Activated CD4-positive, alpha-beta T cell treated with anti-CD3 and anti-CD28 coated beads for 1 hour (primary cell): ENCODE data around the gene HELZ2.
A peak's percentile ranks its signal among the peaks of the same experiment; 100 is the strongest.

Experiments used
- DNase-seq: peaks from one replicate; pipeline ENCODE4 v3.0.0-alpha.2; 2020

Gene HELZ2

GRCh38 chr20:63596423-63596822 lies 22.4 kb upstream of the HELZ2 start:
- DNase-seq: no peak

- no peak for DNase-seq
Measured at GRCh38 chr20:63595416-63596127, 21.5 kb upstream of the HELZ2 start.

GRCh38 chr20:63594043-63594561 lies 20.1 kb upstream of the HELZ2 start:
- DNase-seq: no peak

GRCh38 chr20:63592661-63593060 lies 18.6 kb upstream of the HELZ2 start:
- no peak for DNase-seq

GRCh38 chr20:63591786-63592355 lies 17.8 kb upstream of the HELZ2 start:
- no peak for DNase-seq

- no peak for DNase-seq
Measured at GRCh38 chr20:63591147-63591533, 17.1 kb upstream of the HELZ2 start.

GRCh38 chr20:63590218-63591146 lies 16.4 kb upstream of the HELZ2 start:
- no peak for DNase-seq

- DNase-seq: no peak
Measured at GRCh38 chr20:63589261-63590217, 15.5 kb upstream of the HELZ2 start.

GRCh38 chr20:63588641-63589041 lies 14.6 kb upstream of the HELZ2 start:
- DNase-seq: no peak

- DNase-seq: no peak
Measured at GRCh38 chr20:63587776-63588591, 13.9 kb upstream of the HELZ2 start.

GRCh38 chr20:63587256-63587655 lies 13.2 kb upstream of the HELZ2 start:
- no peak for DNase-seq

- no peak for DNase-seq
Measured at GRCh38 chr20:63586797-63587196, 12.8 kb upstream of the HELZ2 start.

GRCh38 chr20:63585616-63586565 lies 11.9 kb upstream of the HELZ2 start:
- DNase-seq: no peak

- DNase-seq: no peak
Measured at GRCh38 chr20:63582382-63583063, 8.5 kb upstream of the HELZ2 start.

- DNase-seq: peak; percentile 71
Measured at GRCh38 chr20:63580796-63581461, 6.9 kb upstream of the HELZ2 start.

- no peak for DNase-seq
Measured at GRCh38 chr20:63579017-63579694, 5.1 kb upstream of the HELZ2 start.

GRCh38 chr20:63578224-63579016 lies 4.4 kb upstream of the HELZ2 start:
- no peak for DNase-seq
